PC-3 (cell line): ENCODE results near the gene SUGCT. TPM values are rescaled to one million over a fixed set of nuclear protein-coding genes. Genes with fewer than 3 reads are reported as not detected.

Source experiments
- ATAC-seq: fragments of 200-7000 bp; cut with Tn5 transposase; 2 replicates; pipeline ENCODE4 v1.9.1; 2020; ENCODE audit warnings: mild to moderate bottlenecking, moderate library complexity
- BruUV-seq: library from RNA; stranded (reverse); fragments of 400-500 nt; replicated peaks from 2 replicates; lab custom pipeline; 2021; lab: Mats Ljungman, UMichigan
- CTCF ChIA-PET: fragments of 300-600 bp; sonication (Branson Sonifier 250); formaldehyde crosslinking; loops from one replicate; lab custom pipeline; 2022; ENCODE audit warnings: antibody characterized with exemption; lab: Charles Lee
- POLR2A ChIA-PET: fragments of 300-600 bp; sonication (Branson Sonifier 250); formaldehyde crosslinking; loops from one replicate; lab custom pipeline; 2022; ENCODE audit warnings: antibody characterized with exemption; ENCODE audit not compliant: unreplicated experiment; lab: Charles Lee
- DNase-seq: peaks from one replicate; pipeline ENCODE4 v3.0.0-alpha.2; 2015
- H2AFZ ChIP-seq: fragments of 300-600 bp; sonication (generic); 2 replicates; pipeline ENCODE4 v1.6.0; 2016; ENCODE audit warnings: antibody characterized with exemption, low read length
- H3F3A ChIP-seq: fragments of 300-600 bp; sonication (generic); one replicate; pipeline ENCODE4 v1.6.0; 2017; ENCODE audit warnings: antibody characterized with exemption, low read length, control low read depth, mild to moderate bottlenecking; ENCODE audit not compliant: unreplicated experiment
- H3K27ac ChIP-seq: fragments of 300-600 bp; sonication (generic); 2 replicates; pipeline ENCODE4 v1.5.1; 2016; ENCODE audit warnings: mild to moderate bottlenecking, low read length
- H3K27me3 ChIP-seq: fragments of 300-600 bp; sonication (generic); 2 replicates; pipeline ENCODE4 v1.6.1; 2016; ENCODE audit warnings: low read length, mixed read lengths
- H3K36me3 ChIP-seq: fragments of 300-600 bp; sonication (generic); 2 replicates; pipeline ENCODE4 v1.6.1; 2016; ENCODE audit warnings: low read depth, mixed run types, low read length, mixed read lengths
- H3K4me1 ChIP-seq: fragments of 300-600 bp; sonication (generic); 2 replicates; pipeline ENCODE4 v1.5.1; 2016; ENCODE audit warnings: low read length; ENCODE audit not compliant: insufficient read depth
- H3K4me2 ChIP-seq: fragments of 300-600 bp; sonication (generic); 2 replicates; pipeline ENCODE4 v1.6.0; 2016; ENCODE audit warnings: low read length
- H3K4me3 ChIP-seq: fragments of 300-600 bp; sonication (generic); 2 replicates; pipeline ENCODE4 v1.5.1; 2016; ENCODE audit warnings: mild to moderate bottlenecking, low read length, mixed read lengths
- H3K79me2 ChIP-seq: fragments of 300-600 bp; sonication (generic); 2 replicates; pipeline ENCODE4 v1.6.1; 2017; ENCODE audit warnings: low read length, mixed read lengths
- H3K9ac ChIP-seq: fragments of 300-600 bp; sonication (generic); 2 replicates; pipeline ENCODE4 v1.6.0; 2016; ENCODE audit warnings: mild to moderate bottlenecking, low read length
- H3K9me2 ChIP-seq: fragments of 300-600 bp; sonication (generic); replicated peaks from 2 replicates; pipeline ENCODE4 v1.6.1; 2016; ENCODE audit warnings: mixed run types, low read length, mixed read lengths
- H3K9me3 ChIP-seq: fragments of 300-600 bp; sonication (generic); 2 replicates; pipeline ENCODE4 v1.6.1; 2016; ENCODE audit warnings: low read length, mixed read lengths
- H4K20me1 ChIP-seq: fragments of 300-600 bp; sonication (generic); 2 replicates; pipeline ENCODE4 v1.6.1; 2016; ENCODE audit warnings: low read length, mixed read lengths
- EZH2 ChIP-seq: fragments of 300-600 bp; sonication (generic); IDR thresholded peaks from one replicate; pipeline ENCODE4 v1.6.1; 2017; ENCODE audit warnings: antibody characterized with exemption, mild to moderate bottlenecking, low read length; ENCODE audit not compliant: unreplicated experiment
- EZH2phosphoT487 ChIP-seq: fragments of 300-600 bp; sonication (generic); IDR thresholded peaks from 2 replicates; pipeline ENCODE4 v1.6.1; 2018; ENCODE audit warnings: mild to moderate bottlenecking, antibody characterized with exemption, low read length, borderline replicate concordance
- intact Hi-C: fragments of 100-400 bp; cut with micrococcal nuclease; formaldehyde crosslinking; loops from 2 replicates; pipeline ENCODE4 v1.9.0; 2023
- total RNA-seq: library from RNA; depleted of rRNA; stranded (reverse); fragments of >200 nt; gene quantifications from 2 replicates; pipeline ENCODE4 v1.2.3, GENCODE V29; 2014
- TF ChIP-seq, protein P1 (sequence below): fragments of 300-600 bp; sonication (generic); conservative IDR thresholded peaks from 2 replicates; pipeline ENCODE4 v1.5.1; 2017; ENCODE audit warnings: antibody characterized with exemption, low read depth, mild to moderate bottlenecking, low read length

SUGCT gene
- total RNA-seq, 1 experiment from 2014 or later = 2.9 TPM

DNA sequence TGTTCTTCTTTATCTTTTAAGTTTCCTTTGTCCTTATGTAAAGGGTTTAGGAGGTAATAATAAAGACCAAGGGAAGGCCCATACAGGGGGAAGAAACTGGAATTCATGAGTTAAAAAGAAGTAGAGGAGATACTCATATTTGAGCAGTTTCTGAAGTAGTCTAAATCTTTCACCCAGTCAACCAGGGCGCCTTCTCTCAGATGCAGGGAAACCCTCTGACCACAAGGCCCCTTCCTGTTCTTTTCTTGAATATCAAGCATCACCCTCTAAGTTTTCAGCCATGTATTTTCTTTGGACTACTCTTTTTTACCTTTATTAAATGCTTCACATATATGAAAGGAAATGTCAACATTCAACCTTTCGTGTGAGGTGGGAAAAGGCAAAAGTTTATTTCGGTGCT lies 630.8 kb downstream of the SUGCT start:
- TF ChIP-seq EZH2phosphoT487 = no peak
- TF ChIP-seq, protein P1, sequence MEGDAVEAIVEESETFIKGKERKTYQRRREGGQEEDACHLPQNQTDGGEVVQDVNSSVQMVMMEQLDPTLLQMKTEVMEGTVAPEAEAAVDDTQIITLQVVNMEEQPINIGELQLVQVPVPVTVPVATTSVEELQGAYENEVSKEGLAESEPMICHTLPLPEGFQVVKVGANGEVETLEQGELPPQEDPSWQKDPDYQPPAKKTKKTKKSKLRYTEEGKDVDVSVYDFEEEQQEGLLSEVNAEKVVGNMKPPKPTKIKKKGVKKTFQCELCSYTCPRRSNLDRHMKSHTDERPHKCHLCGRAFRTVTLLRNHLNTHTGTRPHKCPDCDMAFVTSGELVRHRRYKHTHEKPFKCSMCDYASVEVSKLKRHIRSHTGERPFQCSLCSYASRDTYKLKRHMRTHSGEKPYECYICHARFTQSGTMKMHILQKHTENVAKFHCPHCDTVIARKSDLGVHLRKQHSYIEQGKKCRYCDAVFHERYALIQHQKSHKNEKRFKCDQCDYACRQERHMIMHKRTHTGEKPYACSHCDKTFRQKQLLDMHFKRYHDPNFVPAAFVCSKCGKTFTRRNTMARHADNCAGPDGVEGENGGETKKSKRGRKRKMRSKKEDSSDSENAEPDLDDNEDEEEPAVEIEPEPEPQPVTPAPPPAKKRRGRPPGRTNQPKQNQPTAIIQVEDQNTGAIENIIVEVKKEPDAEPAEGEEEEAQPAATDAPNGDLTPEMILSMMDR = no peak
- TF ChIP-seq EZH2 = no peak
- intact Hi-C loops = no loop called here

DNA sequence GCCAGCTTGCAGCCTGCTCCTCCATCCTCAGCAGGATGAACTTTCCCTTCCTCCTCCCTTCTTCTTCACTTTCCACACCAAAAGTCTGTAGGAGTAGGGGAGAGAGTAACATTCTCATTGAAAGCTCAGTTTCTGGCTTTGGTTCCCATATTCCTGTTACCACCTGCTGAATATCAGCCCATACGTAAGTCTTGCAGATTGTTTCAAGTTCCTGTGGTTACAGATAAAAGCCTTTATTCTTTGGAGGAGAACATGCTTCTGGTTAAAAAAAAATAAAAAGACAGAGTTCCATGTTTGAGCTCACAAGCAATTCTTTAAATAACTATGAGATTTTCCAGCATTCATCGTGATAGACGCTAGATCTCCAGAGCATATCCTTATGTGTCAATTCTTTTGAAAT lies 637.3 kb downstream of the SUGCT start:
- Histone ChIP-seq H3K27ac (no peak overlapping the region), H3K4me3 (no peak overlapping the region), H3K9me2 (no peaks in the 10 kb centered on the region), H3K9me3 (no peaks in the 10 kb centered on the region), H3K79me2 (no peaks in the 10 kb centered on the region), H3K27me3 (no peaks in the 10 kb centered on the region), H3F3A (no peaks in the 10 kb centered on the region), H4K20me1 (no peaks in the 10 kb centered on the region), H3K36me3 (no peaks in the 10 kb centered on the region), H2AFZ (no peak overlapping the region), H3K4me1 (no peaks in the 10 kb centered on the region), H3K9ac (no peak overlapping the region), H3K4me2 (no peak overlapping the region)
- intact Hi-C loops = no loop called here
- BruUV-seq = no TSS peak
- ChIA-PET CTCF (no interaction called here), POLR2A (no interaction called here)
- no peak for TF ChIP-seq EZH2
- TF ChIP-seq, protein P1 = no peak
- no peak for TF ChIP-seq EZH2phosphoT487
- no peak for DNase-seq
- no peak for ATAC-seq

More for the DNA sequence above, 630.8 kb downstream of the SUGCT start:
- Histone ChIP-seq H2AFZ (no peak overlapping the region), H3K27ac (no peak overlapping the region), H3K79me2 (no peaks in the 10 kb centered on the region), H3F3A (no peaks in the 10 kb centered on the region), H3K27me3 (no peaks in the 10 kb centered on the region), H3K4me2 (no peak overlapping the region), H3K9ac (no peak overlapping the region), H4K20me1 (no peaks in the 10 kb centered on the region), H3K9me3 (no peaks in the 10 kb centered on the region), H3K4me1 (no peaks in the 10 kb centered on the region), H3K4me3 (no peak overlapping the region), H3K9me2 (no peaks in the 10 kb centered on the region), H3K36me3 (no peaks in the 10 kb centered on the region)
- ChIA-PET CTCF (interaction anchor here (0.7 kb wide), 1 partner anchor 966 kb away, joined by 7 read pairs; no protein-coding TSS in a partner anchor), POLR2A (no interaction called here)
- DNase-seq = no peak
- no peak for ATAC-seq
- no TSS peak for BruUV-seq

DNA sequence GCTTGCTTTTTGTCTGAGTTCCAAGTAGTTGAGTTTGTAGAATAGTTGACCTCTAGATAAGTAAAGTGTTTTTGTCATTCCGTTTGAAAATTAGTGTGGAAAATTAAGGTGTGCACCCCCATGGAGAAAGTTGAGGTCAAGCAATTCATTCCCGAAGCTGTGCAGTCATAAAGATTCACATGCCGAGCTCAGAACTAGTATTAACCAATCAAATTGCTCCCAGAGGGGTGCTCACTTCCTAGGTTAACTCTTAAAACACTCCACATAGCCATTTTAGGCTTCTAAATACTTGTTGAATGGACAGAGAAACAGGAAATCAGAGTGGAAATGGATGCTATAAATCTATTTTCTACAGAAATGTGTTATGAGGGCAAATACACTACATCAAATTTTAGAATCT lies 638.9 kb downstream of the SUGCT start:
- Histone ChIP-seq H4K20me1 (no peaks in the 10 kb centered on the region), H3F3A (no peaks in the 10 kb centered on the region), H3K27ac (no peak overlapping the region), H2AFZ (no peak overlapping the region), H3K4me1 (no peaks in the 10 kb centered on the region), H3K36me3 (no peaks in the 10 kb centered on the region), H3K4me2 (no peak overlapping the region), H3K9me2 (no peaks in the 10 kb centered on the region), H3K27me3 (no peaks in the 10 kb centered on the region), H3K79me2 (no peaks in the 10 kb centered on the region), H3K9ac (no peak overlapping the region), H3K9me3 (no peaks in the 10 kb centered on the region), H3K4me3 (no peak overlapping the region)
- TF ChIP-seq EZH2 (no peak), EZH2phosphoT487 (no peak)
- TF ChIP-seq, protein P1 = no peak
- ATAC-seq (no peak), DNase-seq (no peak)
- no TSS peak for BruUV-seq
- CTCF ChIA-PET = no interaction called here
- POLR2A ChIA-PET = no interaction called here
- intact Hi-C loops = no loop called here
